Activated T-helper 17 cell treated with anti-CD3 and anti-CD28 coated beads, Interleukin-2, amount 50 U/mL, for 72 hours (primary cell): ENCODE measurements around the gene DCLRE1A. TPM values are rescaled to one million over a fixed set of nuclear protein-coding genes. Genes with fewer than 3 reads are reported as not detected.

ENCODE experiments used
- ATAC-seq: fragments of 150-1000 bp; cut with Tn5 transposase; replicated peaks from 2 replicates; pipeline ENCODE4 v1.10.0; 2021; ENCODE audit warnings: mild to moderate bottlenecking, moderate library complexity
- H3K27ac Mint-ChIP-seq: one replicate; pipeline ENCODE4 v1.8.0; 2022; ENCODE audit warnings: mixed read lengths
- H3K27me3 Mint-ChIP-seq: one replicate; pipeline ENCODE4 v1.8.0; 2022; ENCODE audit warnings: mixed read lengths
- H3K36me3 Mint-ChIP-seq: one replicate; pipeline ENCODE4 v1.8.0; 2022; ENCODE audit warnings: low read depth, mild to moderate bottlenecking, mixed read lengths
- H3K4me1 Mint-ChIP-seq: one replicate; pipeline ENCODE4 v1.8.0; 2022; ENCODE audit warnings: mixed read lengths
- H3K4me3 Mint-ChIP-seq: one replicate; pipeline ENCODE4 v1.8.0; 2022; ENCODE audit warnings: mild to moderate bottlenecking, mixed read lengths
- H3K9me3 Mint-ChIP-seq: one replicate; pipeline ENCODE4 v1.8.0; 2022; ENCODE audit warnings: mixed read lengths
- total RNA-seq, 2 donors: library from RNA; stranded (reverse); gene quantifications; one replicate each; pipeline ENCODE4 v1.2.3, GENCODE V29; 2022

DCLRE1A gene
- total RNA-seq, result 10 to 100 TPM in 1 of 2 donors, 1 to 10 TPM in 1; 7.9 to 13.5 TPM

GRCh38 chr10:113854013-113854760 is at the start of gene DCLRE1A, which contains the start of gene NHLRC2:
Gene DCLRE1A, minus strand, starts transcription at chr10:113854082. Its CDS starts 900 bp downstream, at chr10:113853182.
Gene NHLRC2, plus strand, starts transcription at chr10:113854661. Its CDS starts 212 bp downstream, at chr10:113854873.
- Mint-ChIP-seq H3K4me1 (peaks cover 16% of the 10 kb centered on the region), H3K27ac (peak within 1 kb of the TSS; percentile 97), H3K36me3 (peaks cover 26% of the 10 kb centered on the region), H3K9me3 (no peaks in the 10 kb centered on the region), H3K27me3 (no peaks in the 10 kb centered on the region), H3K4me3 (peak within 1 kb of the TSS; percentile 96)
- ATAC-seq, result peak; percentile 65

GRCh38 chr10:113899952-113900598 is 46.2 kb upstream of the DCLRE1A start:
- Mint-ChIP-seq H3K27ac (no peak overlapping the region), H3K4me3 (no peak overlapping the region), H3K27me3 (no peaks in the 10 kb centered on the region), H3K36me3 (peaks cover 59% of the 10 kb centered on the region), H3K4me1 (no peaks in the 10 kb centered on the region), H3K9me3 (no peaks in the 10 kb centered on the region)
- ATAC-seq, result no peak

DNA sequence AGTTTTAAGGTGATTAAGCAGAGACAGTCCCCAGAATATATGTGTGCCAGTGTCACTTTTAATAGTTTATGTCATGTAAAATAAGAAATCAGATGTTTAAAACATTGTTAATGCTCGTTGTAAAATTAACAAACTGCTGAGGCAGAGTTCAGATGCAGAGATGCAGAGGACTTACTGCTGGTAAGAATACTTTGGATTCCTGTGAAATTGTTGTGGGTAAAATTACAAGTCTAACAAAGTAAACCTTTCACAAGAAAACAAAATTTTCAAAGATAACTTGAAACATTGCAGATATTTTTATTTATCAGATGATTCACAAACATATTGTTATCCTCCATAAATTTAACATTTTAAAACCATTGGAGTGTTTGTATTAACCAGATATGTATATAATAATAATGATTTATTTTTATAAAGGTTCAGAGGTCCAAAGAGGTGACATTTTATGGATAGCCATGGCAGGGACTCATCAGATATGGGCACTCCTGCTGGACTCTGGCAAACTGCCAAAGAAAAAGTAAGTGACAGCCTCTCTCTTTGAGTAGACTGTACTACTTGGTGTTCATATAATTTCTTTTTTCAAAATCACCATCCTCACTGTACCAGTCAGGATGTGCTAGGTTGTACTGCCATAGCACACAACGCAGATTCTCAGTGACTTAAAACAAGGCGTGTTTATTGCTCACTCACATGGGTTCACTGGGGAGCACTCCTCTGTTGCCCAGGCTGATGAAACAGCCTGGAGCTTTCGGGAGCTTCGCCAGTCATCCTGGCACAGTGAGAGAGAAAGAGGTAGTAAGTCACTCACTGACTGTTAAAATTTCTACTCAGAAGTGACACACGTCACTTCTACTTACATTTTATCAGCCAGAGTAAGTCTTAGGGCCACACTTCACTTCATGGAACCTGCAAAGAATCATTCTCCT is 44.1 kb upstream of the DCLRE1A start:
- no peaks in the 10 kb centered on the region for H3K27me3 Mint-ChIP-seq
- no peaks in the 10 kb centered on the region for H3K4me1 Mint-ChIP-seq
- H3K4me3 Mint-ChIP-seq, result no peak overlapping the region
- peaks cover 42% of the 10 kb centered on the region for H3K36me3 Mint-ChIP-seq
- no peak overlapping the region for H3K27ac Mint-ChIP-seq
- no peak for ATAC-seq
- no peaks in the 10 kb centered on the region for H3K9me3 Mint-ChIP-seq

GRCh38 chr10:113895018-113895417 is 41.1 kb upstream of the DCLRE1A start:
- no peak for ATAC-seq
- H3K27me3 Mint-ChIP-seq, result no peaks in the 10 kb centered on the region
- no peak overlapping the region for H3K27ac Mint-ChIP-seq
- peaks cover 29% of the 10 kb centered on the region for H3K36me3 Mint-ChIP-seq
- H3K4me3 Mint-ChIP-seq, result no peak overlapping the region
- peaks cover 5% of the 10 kb centered on the region for H3K4me1 Mint-ChIP-seq
- H3K9me3 Mint-ChIP-seq, result no peaks in the 10 kb centered on the region

DNA sequence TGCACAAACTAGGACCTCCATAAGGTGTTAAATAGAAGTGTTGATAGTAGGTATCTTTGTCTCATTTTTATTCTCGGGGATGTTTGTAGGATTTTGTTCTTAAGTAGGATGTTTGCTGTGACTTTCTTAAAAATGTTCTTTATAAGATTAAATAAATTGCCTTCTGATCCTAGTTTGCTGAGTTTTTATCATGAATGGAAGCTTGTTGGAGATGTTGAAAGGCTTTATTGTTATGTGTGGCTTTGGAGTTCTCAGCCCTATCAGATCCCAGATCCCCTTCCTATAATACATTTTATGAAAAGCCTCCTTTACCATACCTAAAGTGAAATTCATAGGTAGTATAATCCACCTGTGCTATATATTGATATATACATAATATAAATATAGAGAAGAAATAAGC is 40.7 kb upstream of the DCLRE1A start:
- no peak overlapping the region for H3K27ac Mint-ChIP-seq
- H3K36me3 Mint-ChIP-seq, result peaks cover 34% of the 10 kb centered on the region
- no peak for ATAC-seq
- H3K27me3 Mint-ChIP-seq, result no peaks in the 10 kb centered on the region
- H3K9me3 Mint-ChIP-seq, result no peaks in the 10 kb centered on the region
- H3K4me1 Mint-ChIP-seq, result peaks cover 5% of the 10 kb centered on the region
- H3K4me3 Mint-ChIP-seq, result no peak overlapping the region

- H3K27ac Mint-ChIP-seq, result no peak overlapping the region
- H3K27me3 Mint-ChIP-seq, result no peaks in the 10 kb centered on the region
Measured at GRCh38 chr10:113893570-113893969, 39.7 kb upstream of the DCLRE1A start.

GRCh38 chr10:113891476-113891875 is 37.6 kb upstream of the DCLRE1A start:
- no peaks in the 10 kb centered on the region for H3K9me3 Mint-ChIP-seq
- no peak overlapping the region for H3K4me3 Mint-ChIP-seq
- no peaks in the 10 kb centered on the region for H3K27me3 Mint-ChIP-seq
- ATAC-seq, result no peak
- H3K4me1 Mint-ChIP-seq, result peaks cover 5% of the 10 kb centered on the region
- H3K36me3 Mint-ChIP-seq, result peaks cover 30% of the 10 kb centered on the region
- H3K27ac Mint-ChIP-seq, result no peak overlapping the region

More at GRCh38 chr10:113893570-113893969, 39.7 kb upstream of the DCLRE1A start:
- H3K36me3 Mint-ChIP-seq, result peaks cover 28% of the 10 kb centered on the region
- no peaks in the 10 kb centered on the region for H3K9me3 Mint-ChIP-seq
- H3K4me1 Mint-ChIP-seq, result peaks cover 5% of the 10 kb centered on the region
- no peak for ATAC-seq
- no peak overlapping the region for H3K4me3 Mint-ChIP-seq

GRCh38 chr10:113890769-113891168 is 36.9 kb upstream of the DCLRE1A start:
- ATAC-seq, result no peak
- peaks cover 5% of the 10 kb centered on the region for H3K4me1 Mint-ChIP-seq
- H3K27ac Mint-ChIP-seq, result no peak overlapping the region
- H3K4me3 Mint-ChIP-seq, result no peak overlapping the region
- no peaks in the 10 kb centered on the region for H3K9me3 Mint-ChIP-seq
- H3K27me3 Mint-ChIP-seq, result no peaks in the 10 kb centered on the region
- H3K36me3 Mint-ChIP-seq, result peaks cover 37% of the 10 kb centered on the region

GRCh38 chr10:113889911-113890310 is 36.0 kb upstream of the DCLRE1A start:
- Mint-ChIP-seq H3K4me3 (no peak overlapping the region), H3K36me3 (peaks cover 46% of the 10 kb centered on the region), H3K27ac (no peak overlapping the region), H3K4me1 (peaks cover 5% of the 10 kb centered on the region), H3K9me3 (no peaks in the 10 kb centered on the region), H3K27me3 (no peaks in the 10 kb centered on the region)
- no peak for ATAC-seq

DNA sequence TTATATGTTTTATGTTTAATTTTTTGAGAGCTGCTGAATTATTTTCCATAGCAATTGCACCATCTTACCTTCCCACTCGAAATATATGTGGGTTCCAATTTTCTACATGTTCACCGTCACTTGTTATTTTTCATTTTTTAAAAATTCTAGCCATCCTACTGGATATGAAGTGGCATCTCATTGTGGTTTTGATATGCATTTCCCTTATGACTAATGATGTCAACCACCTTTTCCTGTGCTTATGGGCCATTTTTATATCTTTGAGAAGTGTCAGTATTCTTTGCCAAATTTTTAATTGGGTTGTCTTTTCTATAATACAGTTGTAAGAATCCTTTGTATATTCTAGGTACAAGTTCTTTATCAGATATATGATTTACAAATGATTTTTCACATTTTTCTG is 28.4 kb upstream of the DCLRE1A start:
- Mint-ChIP-seq H3K4me3 (no peak overlapping the region), H3K27ac (no peak overlapping the region), H3K36me3 (peaks cover 75% of the 10 kb centered on the region), H3K9me3 (no peaks in the 10 kb centered on the region), H3K4me1 (peaks cover 4% of the 10 kb centered on the region), H3K27me3 (no peaks in the 10 kb centered on the region)
- ATAC-seq, result no peak

- H3K4me1 Mint-ChIP-seq, result peaks cover 6% of the 10 kb centered on the region
- no peak overlapping the region for H3K27ac Mint-ChIP-seq
- no peaks in the 10 kb centered on the region for H3K9me3 Mint-ChIP-seq
- H3K4me3 Mint-ChIP-seq, result no peak overlapping the region
- peaks cover 67% of the 10 kb centered on the region for H3K36me3 Mint-ChIP-seq
- no peak for ATAC-seq
- no peaks in the 10 kb centered on the region for H3K27me3 Mint-ChIP-seq
Measured at GRCh38 chr10:113880236-113880635, 26.4 kb upstream of the DCLRE1A start.

GRCh38 chr10:113879691-113880090 is 25.8 kb upstream of the DCLRE1A start:
- peaks cover 63% of the 10 kb centered on the region for H3K36me3 Mint-ChIP-seq
- ATAC-seq, result no peak
- H3K4me3 Mint-ChIP-seq, result no peak overlapping the region
- no peak overlapping the region for H3K27ac Mint-ChIP-seq
- H3K27me3 Mint-ChIP-seq, result no peaks in the 10 kb centered on the region
- peaks cover 11% of the 10 kb centered on the region for H3K4me1 Mint-ChIP-seq
- H3K9me3 Mint-ChIP-seq, result no peaks in the 10 kb centered on the region

GRCh38 chr10:113876461-113876860 is 22.6 kb upstream of the DCLRE1A start:
- no peak for ATAC-seq
- Mint-ChIP-seq H3K36me3 (peaks cover 37% of the 10 kb centered on the region), H3K4me3 (no peak overlapping the region), H3K27ac (no peak overlapping the region), H3K4me1 (peaks cover 14% of the 10 kb centered on the region), H3K27me3 (no peaks in the 10 kb centered on the region), H3K9me3 (no peaks in the 10 kb centered on the region)

DNA sequence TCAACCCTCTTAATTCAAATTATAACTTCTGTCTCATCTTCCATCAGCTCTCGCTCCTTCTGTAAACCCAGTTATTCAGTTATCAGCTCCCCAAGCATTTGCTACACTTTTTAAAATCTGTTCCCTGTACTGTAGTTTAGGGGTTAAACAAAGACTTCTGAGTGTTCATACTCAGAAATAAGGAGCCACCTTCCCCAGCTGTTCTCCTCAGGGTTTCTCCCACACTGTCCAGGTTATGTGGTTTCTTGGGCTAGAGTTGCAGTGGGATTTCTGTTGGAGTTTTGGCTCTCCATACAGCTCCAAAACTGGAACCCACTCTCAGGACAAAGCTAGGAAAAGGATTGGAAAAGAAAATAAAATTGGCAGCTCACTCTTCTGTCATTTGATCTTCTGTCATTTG is 21.3 kb upstream of the DCLRE1A start:
- H3K27me3 Mint-ChIP-seq, result no peaks in the 10 kb centered on the region
- no peak overlapping the region for H3K27ac Mint-ChIP-seq
- no peaks in the 10 kb centered on the region for H3K9me3 Mint-ChIP-seq

More for the DNA sequence above, 21.3 kb upstream of the DCLRE1A start:
- no peak for ATAC-seq
- Mint-ChIP-seq H3K4me1 (peaks cover 14% of the 10 kb centered on the region), H3K36me3 (peaks cover 37% of the 10 kb centered on the region), H3K4me3 (no peak overlapping the region)
